GM12864 (cell line): ENCODE data around the gene IRGQ.

Source experiments
- DNase-seq: peaks from one replicate; pipeline ENCODE4 v3.0.0-alpha.2; 2011; ENCODE audit warnings: low read depth
- H3K4me3 ChIP-seq: 2 replicates; pipeline ENCODE4 v1.5.1; 2011; ENCODE audit warnings: mild to moderate bottlenecking, low read depth, low read length, control low read depth
- CTCF ChIP-seq: IDR thresholded peaks from 2 replicates; pipeline ENCODE4 v1.5.1; 2011; ENCODE audit warnings: low read depth, mild to moderate bottlenecking, moderate library complexity, low read length, control low read depth, inconsistent platforms; ENCODE audit errors: missing control alignments

IRGQ gene

GRCh38 chr19:43541920-43542650, 53.8 kb downstream of the IRGQ start:
- TF ChIP-seq CTCF: no peak
- no peak for DNase-seq
- no peak overlapping the region for H3K4me3 ChIP-seq

GRCh38 chr19:43540381-43540780, 55.6 kb downstream of the IRGQ start:
- no peak for TF ChIP-seq CTCF
- no peak for DNase-seq
- no peak overlapping the region for H3K4me3 ChIP-seq

GRCh38 chr19:43538922-43539321, 57.0 kb downstream of the IRGQ start:
- DNase-seq: no peak
- no peak overlapping the region for H3K4me3 ChIP-seq
- TF ChIP-seq CTCF: no peak

GRCh38 chr19:43534816-43535761, 60.8 kb downstream of the IRGQ start:
- no peak for DNase-seq
- no peak overlapping the region for H3K4me3 ChIP-seq
- peak; percentile 54 for TF ChIP-seq CTCF
